IMR-90 (cell line): Measurements from ENCODE around the gene FBXO31.

ENCODE experiments used
- MAFK ChIP-seq: IDR thresholded peaks from 2 replicates; pipeline ENCODE4 v1.6.1; 2012; ENCODE audit warnings: low read depth, low read length, improper control_type of control experiment
- POLR2A ChIP-seq: IDR thresholded peaks from 2 replicates; pipeline ENCODE4 v1.6.1; 2012; ENCODE audit warnings: mild to moderate bottlenecking, low read depth, low read length
- RAD21 ChIP-seq: IDR thresholded peaks from 2 replicates; pipeline ENCODE4 v1.6.1; 2012; ENCODE audit warnings: low read length, improper control_type of control experiment
- RCOR1 ChIP-seq: IDR thresholded peaks from 2 replicates; pipeline ENCODE4 v1.6.1; 2012; ENCODE audit warnings: mild to moderate bottlenecking, low read length, improper control_type of control experiment; ENCODE audit not compliant: insufficient replicate concordance
- RFX5 ChIP-seq: IDR thresholded peaks from 2 replicates; pipeline ENCODE4 v1.8.0; 2012; ENCODE audit warnings: low read depth, mild to moderate bottlenecking, low read length, moderate library complexity
- TF ChIP-seq, protein P1 (sequence below): conservative IDR thresholded peaks from 2 replicates; pipeline ENCODE4 v1.5.1; 2012; ENCODE audit warnings: mild to moderate bottlenecking, low read depth, low read length, improper control_type of control experiment
- TF ChIP-seq, protein P2 (sequence below): fragments of 150-350 bp; IDR thresholded peaks from 2 replicates; pipeline ENCODE4 v1.6.1; 2017; ENCODE audit warnings: mild to moderate bottlenecking, antibody characterized with exemption, low read length, low read depth

DNA sequence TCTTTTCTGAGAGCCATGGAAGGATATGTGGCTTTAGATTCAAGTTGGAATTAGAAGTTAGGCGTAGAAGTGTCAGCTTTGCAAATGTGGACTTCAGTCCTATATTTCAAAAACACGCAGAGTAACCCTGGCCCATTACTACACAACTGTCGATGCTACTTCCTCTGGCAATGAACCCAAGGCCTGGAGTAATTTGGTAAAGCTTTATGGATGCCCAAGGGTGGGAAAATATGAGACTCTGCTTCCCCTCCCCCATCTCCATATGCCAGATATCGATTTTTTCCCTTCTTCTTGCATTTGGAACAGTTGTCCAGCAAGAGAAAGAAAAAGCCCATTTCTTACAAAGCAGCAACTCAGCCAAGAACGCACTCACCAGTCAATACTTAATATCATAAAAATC is 5.7 kb upstream of the FBXO31 start:
- no peak for TF ChIP-seq RAD21
- TF ChIP-seq, protein P1, sequence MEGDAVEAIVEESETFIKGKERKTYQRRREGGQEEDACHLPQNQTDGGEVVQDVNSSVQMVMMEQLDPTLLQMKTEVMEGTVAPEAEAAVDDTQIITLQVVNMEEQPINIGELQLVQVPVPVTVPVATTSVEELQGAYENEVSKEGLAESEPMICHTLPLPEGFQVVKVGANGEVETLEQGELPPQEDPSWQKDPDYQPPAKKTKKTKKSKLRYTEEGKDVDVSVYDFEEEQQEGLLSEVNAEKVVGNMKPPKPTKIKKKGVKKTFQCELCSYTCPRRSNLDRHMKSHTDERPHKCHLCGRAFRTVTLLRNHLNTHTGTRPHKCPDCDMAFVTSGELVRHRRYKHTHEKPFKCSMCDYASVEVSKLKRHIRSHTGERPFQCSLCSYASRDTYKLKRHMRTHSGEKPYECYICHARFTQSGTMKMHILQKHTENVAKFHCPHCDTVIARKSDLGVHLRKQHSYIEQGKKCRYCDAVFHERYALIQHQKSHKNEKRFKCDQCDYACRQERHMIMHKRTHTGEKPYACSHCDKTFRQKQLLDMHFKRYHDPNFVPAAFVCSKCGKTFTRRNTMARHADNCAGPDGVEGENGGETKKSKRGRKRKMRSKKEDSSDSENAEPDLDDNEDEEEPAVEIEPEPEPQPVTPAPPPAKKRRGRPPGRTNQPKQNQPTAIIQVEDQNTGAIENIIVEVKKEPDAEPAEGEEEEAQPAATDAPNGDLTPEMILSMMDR = no peak
- no peak for TF ChIP-seq MAFK
- TF ChIP-seq POLR2A = no peak
- TF ChIP-seq RFX5 = no peak
- no peak for TF ChIP-seq RCOR1
- TF ChIP-seq, protein P2, sequence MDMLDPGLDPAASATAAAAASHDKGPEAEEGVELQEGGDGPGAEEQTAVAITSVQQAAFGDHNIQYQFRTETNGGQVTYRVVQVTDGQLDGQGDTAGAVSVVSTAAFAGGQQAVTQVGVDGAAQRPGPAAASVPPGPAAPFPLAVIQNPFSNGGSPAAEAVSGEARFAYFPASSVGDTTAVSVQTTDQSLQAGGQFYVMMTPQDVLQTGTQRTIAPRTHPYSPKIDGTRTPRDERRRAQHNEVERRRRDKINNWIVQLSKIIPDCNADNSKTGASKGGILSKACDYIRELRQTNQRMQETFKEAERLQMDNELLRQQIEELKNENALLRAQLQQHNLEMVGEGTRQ = no peak
